ENCODE results near the gene PPP6R3.

- TF ChIP-seq POLR2A (IDR thresholded peaks at IDR 0.05) (no peak), POLR2AphosphoS5 (IDR thresholded peaks at IDR 0.05) (no peak)
Measured at GRCh38 chr11:68454767-68455166, 5.8 kb upstream of the PPP6R3 start.
